Vagina (tissue), 2 donors: ENCODE results near the gene NPAS3.

Source experiments
- POLR2A ChIP-seq, 2 donors: fragments of 450-650 bp; IDR thresholded peaks; one replicate each; pipeline ENCODE4 v1.6.1; 2017; ENCODE audit warnings: antibody characterized with exemption in 2 of 2, mild to moderate bottlenecking in 2 of 2, moderate library complexity in 2 of 2
- TF ChIP-seq, protein P1 (sequence below), 3 experiments: fragments of 450-650 bp in 2 of 3; fragments of 200-600 bp in 1 of 3; sonication (generic) in 1 of 3; IDR thresholded peaks; one replicate each; pipeline ENCODE4 v1.5.1; 2017 to 2019; ENCODE audit warnings: antibody characterized with exemption in 3 of 3, mild to moderate bottlenecking in 2 of 3, moderate library complexity in 2 of 3

DNA sequence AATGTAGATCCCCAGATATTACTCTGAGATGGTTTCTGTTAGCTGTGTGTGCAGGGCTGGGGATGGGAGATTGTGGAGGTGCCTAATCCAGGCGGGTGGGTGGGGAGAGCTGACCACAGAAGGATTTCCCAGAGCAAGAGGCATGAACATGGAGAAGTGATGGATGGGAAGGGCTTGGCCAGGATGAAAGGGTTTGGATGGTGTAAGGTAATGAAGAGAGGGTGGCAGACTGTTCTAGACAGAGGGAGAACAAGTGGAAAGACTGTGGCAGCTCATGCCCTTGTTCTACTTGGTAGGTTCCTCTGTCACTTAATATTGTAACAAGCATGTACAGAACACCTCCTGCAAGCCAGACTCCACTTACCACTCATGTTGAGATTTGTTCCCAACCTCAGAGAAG is 187.8 kb downstream of the NPAS3 start:
- TF ChIP-seq, protein P1, sequence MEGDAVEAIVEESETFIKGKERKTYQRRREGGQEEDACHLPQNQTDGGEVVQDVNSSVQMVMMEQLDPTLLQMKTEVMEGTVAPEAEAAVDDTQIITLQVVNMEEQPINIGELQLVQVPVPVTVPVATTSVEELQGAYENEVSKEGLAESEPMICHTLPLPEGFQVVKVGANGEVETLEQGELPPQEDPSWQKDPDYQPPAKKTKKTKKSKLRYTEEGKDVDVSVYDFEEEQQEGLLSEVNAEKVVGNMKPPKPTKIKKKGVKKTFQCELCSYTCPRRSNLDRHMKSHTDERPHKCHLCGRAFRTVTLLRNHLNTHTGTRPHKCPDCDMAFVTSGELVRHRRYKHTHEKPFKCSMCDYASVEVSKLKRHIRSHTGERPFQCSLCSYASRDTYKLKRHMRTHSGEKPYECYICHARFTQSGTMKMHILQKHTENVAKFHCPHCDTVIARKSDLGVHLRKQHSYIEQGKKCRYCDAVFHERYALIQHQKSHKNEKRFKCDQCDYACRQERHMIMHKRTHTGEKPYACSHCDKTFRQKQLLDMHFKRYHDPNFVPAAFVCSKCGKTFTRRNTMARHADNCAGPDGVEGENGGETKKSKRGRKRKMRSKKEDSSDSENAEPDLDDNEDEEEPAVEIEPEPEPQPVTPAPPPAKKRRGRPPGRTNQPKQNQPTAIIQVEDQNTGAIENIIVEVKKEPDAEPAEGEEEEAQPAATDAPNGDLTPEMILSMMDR (IDR thresholded peaks at IDR 0.05): no peak
- no peak for TF ChIP-seq POLR2A (IDR thresholded peaks at IDR 0.05)
